LoVo (cell line): ENCODE results near the gene DCDC2.
A peak's percentile ranks its signal among the peaks of the same experiment; 100 is the strongest.
"Not testable (repeated sequence)": the region's sequence is repeated elsewhere in the genome, so short reads cannot be mapped to it uniquely, and the experiment has no call there.

Experiments
- DNase-seq: peaks from one replicate; pipeline ENCODE4 v3.0.0-alpha.2; 2016; ENCODE audit warnings: low spot score

The DCDC2 gene

GRCh38 chr6:24378473-24379097 lies 20.7 kb upstream of the DCDC2 start:
- no peak for DNase-seq

GRCh38 chr6:24376871-24377270 lies 19.0 kb upstream of the DCDC2 start:
- DNase-seq = no peak

- DNase-seq = no peak
Observed at GRCh38 chr6:24374612-24375011, 16.8 kb upstream of the DCDC2 start.

GRCh38 chr6:24365103-24365633 lies 7.3 kb upstream of the DCDC2 start:
- not testable (repeated sequence) for DNase-seq

- DNase-seq = not testable (repeated sequence)
Observed at GRCh38 chr6:24362363-24362762, 4.5 kb upstream of the DCDC2 start.

- peak; percentile 77 for DNase-seq
Observed at GRCh38 chr6:24359640-24360454, 2.0 kb upstream of the DCDC2 start.

- no peak for DNase-seq
Observed at GRCh38 chr6:24358219-24358821, 461 bp upstream of the DCDC2 start.

GRCh38 chr6:24356310-24356973 lies 1.4 kb downstream of the DCDC2 start:
- DNase-seq = no peak

GRCh38 chr6:24355393-24355792 lies 2.5 kb downstream of the DCDC2 start:
- no peak for DNase-seq

GRCh38 chr6:24353861-24354260 lies 4.0 kb downstream of the DCDC2 start:
- DNase-seq = no peak

- DNase-seq = no peak
Observed at GRCh38 chr6:24352434-24352833, 5.4 kb downstream of the DCDC2 start.

- no peak for DNase-seq
Observed at GRCh38 chr6:24344976-24345375, 12.9 kb downstream of the DCDC2 start.

GRCh38 chr6:24340998-24341938 lies 16.6 kb downstream of the DCDC2 start:
- no peak for DNase-seq

GRCh38 chr6:24339932-24340331 lies 17.9 kb downstream of the DCDC2 start:
- no peak for DNase-seq

- no peak for DNase-seq
Observed at GRCh38 chr6:24334285-24334684, 23.6 kb downstream of the DCDC2 start.

GRCh38 chr6:24332317-24332716 lies 25.5 kb downstream of the DCDC2 start:
- DNase-seq = no peak

- no peak for DNase-seq
Observed at GRCh38 chr6:24330137-24330732, 27.6 kb downstream of the DCDC2 start.

- DNase-seq = no peak
Observed at GRCh38 chr6:24329451-24329850, 28.4 kb downstream of the DCDC2 start.

- no peak for DNase-seq
Observed at GRCh38 chr6:24329022-24329421, 28.8 kb downstream of the DCDC2 start.

GRCh38 chr6:24327756-24328155 lies 30.1 kb downstream of the DCDC2 start:
- DNase-seq = no peak

GRCh38 chr6:24325978-24326377 lies 31.9 kb downstream of the DCDC2 start:
- no peak for DNase-seq
